HK-2 (cell line): ENCODE measurements around the gene ACOT12.
"Not testable (repeated sequence)": the region's sequence is repeated elsewhere in the genome, so short reads cannot be mapped to it uniquely, and the experiment has no call there.

Experiments
- DNase-seq: peaks from one replicate; pipeline ENCODE4 v3.0.0-alpha.2; 2018; ENCODE audit not compliant: unreplicated experiment

The ACOT12 gene

DNA sequence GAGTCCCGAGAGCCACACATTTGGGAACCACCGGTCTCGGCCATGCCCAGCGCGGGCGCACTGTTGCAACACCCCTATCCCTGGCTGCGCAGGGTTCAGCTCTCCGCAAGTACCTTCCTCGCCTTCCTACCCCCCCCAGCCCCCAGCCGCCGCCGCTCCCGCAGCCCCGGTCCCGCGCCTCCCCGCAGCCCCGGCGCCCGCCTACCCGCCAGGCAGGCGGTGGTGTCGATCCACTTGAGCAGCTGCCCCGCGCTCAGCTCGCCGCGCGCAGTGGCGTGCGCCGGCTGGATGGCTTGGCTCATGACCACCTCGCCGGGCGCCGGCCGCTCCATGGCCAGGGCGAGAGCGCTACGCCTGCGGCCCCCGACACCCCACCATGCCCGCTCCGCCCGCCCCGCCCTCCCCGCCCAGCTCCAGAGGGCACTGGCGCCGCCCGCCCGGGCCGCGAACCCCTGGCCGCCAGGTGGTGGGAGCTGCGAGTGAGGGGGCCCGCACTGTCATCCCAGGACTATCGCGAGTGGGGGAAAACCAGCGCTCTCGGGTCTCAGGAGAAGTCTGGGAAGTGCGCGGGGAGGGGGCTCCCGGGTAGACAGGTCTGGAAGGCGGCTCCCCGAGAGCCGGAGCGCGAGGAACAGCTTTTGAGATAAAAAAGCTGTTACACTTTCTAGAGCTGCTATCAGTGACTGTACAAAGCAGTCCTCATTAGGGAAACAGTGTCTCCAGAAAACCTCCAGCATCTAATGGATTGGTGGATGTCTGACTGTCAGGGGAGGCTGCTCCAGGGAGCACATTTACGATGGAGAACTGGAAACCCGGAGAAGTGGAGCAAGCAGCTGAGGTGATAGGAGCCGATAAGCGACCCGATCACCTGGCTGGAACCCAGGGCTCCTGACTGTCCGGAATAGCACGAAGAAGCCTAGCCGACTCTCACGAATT lies at the start of gene ACOT12:
Gene ACOT12, minus strand, starts transcription at position 352 of the 936 bp plus-strand sequence. Its CDS starts 20 bp downstream, at position 332.
- no peak for DNase-seq

DNA sequence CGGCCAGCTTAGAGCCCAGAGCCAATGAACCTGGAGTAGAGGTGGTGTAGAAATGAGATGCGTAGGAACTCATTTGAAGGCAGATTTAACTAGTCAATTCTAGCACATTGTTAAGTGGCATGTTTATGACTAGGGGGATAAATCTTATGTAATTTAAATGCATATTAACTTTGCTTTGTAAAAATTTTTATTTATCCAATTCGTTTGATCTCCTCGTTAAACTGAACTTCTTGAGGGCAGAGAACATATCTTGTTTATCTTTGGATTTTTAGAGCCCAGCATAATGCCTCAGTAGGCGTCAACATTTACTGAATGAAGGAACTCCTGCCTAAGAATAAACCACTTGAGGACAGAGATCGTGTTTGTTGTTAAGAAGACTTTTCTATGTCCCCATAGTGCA lies 41.1 kb upstream of the ACOT12 start:
- no peak for DNase-seq

DNA sequence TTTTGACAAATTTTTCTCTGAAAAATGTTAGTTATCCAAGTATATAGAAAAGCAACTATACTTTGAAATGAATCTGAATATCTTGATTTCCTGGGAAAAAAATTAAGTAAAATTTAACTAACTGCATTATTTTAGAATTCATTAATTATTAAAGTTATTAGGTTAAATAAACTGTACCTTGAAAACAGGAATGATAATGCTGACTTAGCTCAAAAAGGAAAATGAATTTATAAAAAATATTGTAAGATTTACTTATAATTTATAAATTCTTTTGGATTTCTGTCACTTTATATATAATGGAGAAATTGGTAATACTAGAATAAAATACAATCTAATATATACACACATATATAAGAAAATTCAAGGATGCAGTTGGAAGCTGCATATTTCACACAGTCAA lies 36.1 kb upstream of the ACOT12 start:
- no peak for DNase-seq

DNA sequence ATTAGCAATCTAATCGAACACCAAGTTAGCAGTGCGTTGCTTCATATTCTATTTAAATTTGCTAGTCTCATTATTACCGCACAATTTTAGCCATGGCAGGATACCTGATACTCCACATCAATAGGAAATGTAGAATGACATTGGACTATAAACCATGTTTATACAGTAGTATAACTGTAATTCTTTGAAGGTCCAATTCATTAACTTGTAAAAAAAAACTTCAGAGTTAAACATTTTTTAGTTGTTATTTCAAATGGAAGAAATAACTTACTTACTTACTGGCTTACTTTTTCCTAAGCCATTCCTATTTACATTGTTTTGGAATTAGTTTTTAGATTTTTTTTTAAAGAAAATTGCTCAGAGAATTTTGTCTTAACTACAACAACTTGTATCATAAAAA lies 35.4 kb upstream of the ACOT12 start:
- DNase-seq = no peak

DNA sequence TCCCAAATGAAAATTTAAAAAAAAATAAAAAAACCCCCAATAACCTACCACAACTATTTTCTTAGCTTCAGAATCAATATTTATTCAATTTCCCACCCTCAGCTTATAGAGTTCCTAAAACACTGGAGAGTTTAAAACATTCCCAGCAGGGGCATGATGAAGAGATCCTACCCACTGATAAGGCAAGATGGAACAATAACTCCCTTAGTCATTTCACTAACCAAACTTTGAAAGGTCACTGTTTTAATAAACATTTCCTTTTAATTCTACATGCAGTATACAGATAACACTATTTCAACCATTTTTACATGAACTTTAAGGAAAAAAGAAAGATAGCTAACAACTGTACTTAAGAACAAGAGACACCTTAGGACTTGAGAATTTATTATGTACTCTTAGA lies 34.9 kb upstream of the ACOT12 start:
- no peak for DNase-seq

DNA sequence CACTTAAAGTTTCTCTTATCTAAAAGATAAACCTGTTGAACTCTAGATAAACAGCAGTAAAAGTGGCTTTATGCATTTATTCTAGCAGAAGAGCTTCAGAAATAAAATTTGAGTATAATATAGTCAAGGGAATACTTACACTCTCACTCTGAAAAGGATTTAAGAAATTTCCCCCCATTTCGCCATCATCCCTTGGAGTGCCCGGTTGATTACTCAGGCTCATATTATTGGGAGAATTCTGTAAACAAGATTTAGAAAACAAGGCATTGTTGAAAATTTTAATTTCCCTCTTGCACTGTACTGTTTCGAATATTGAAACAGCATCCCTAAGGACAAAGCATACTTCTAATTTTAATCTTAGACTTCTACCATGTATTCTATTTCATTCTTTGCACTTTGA lies 34.5 kb upstream of the ACOT12 start:
- DNase-seq = no peak

DNA sequence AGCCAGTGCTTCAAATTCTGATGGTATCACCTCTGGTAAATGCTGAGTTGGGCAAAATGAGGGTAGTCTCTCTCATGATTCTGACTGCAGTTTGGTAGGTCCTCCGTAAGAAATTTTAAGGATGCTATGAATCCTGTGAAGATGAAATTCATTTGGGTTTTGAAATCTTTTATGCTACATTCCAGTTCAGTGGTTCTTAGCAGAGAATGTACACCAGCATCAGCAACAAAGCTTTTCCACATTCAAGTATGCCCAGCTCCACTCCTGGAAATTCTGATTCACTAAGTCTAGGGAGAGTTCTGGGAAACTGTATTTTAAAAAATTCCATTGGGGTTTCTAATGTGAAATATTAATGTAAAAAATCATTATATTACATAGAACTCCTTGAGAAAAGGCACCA lies 33.6 kb upstream of the ACOT12 start:
- DNase-seq = no peak

DNA sequence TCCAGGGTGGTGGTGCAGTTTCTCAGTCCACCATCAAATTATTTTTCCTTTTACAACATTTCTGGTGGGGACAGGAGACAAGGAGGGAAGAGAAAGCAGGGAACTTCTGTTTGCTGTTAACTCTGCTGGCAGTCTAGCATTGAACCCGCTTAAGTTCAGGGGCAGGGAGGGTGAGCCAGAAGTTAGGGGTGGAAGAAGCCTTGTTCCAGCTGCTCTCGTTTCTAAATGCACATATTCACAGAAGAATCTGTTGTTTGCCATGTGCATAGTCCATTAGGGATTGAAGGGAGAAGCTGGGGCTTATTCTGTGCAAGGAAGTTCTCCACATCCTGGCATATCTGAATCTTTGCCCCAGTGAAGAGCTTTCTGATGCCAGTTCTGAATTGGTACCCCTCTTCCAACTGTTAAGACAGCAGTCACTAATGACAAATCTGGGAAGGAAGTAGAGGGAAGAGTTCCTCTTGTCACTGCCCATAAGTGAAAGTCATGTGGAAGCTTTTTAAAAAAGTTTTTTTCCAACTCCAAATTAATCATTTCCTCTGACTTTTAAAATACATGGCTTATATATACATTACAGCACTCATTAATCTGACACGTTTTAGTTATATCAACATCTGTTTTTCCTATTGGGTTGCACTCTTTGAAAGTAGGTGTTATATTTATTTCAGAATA lies 32.6 kb upstream of the ACOT12 start:
- DNase-seq = no peak

DNA sequence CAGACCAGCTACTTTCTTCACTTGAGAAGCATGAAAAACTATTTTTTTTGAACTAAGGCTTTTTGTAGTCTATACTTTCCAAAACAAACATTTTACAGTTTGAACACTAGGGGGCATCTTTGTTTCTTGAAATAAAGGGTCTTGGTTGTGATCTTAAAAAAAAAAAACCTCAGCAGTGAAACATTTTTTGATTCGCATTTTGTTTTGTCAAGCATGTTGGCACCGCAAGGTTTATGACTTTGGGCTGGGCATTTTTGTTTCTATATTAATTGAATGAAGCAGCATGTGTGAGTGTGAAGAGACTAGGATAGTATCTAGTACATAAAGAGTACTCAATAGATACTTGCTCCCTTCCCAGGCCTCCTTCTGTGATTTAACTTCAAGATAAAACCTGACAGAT lies 31.6 kb upstream of the ACOT12 start:
- no peak for DNase-seq

DNA sequence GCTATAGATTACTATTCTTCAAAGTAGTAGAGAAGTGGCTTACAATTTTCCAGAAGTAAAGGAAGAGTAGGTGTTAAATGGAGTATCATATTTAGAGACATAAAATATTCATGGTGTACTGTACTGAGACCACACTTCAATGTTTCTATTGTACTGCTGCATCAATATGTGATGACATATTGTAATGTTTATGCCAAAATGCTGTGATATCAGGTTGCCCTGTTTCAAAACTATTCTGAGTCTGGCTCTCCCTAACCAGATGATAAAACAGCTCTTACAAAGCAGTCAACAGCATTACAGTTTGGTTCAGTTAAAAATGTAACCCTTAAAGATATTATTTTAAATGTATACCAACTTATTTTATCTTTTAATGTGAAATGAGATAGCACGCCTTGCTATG lies 30.8 kb upstream of the ACOT12 start:
- no peak for DNase-seq

DNA sequence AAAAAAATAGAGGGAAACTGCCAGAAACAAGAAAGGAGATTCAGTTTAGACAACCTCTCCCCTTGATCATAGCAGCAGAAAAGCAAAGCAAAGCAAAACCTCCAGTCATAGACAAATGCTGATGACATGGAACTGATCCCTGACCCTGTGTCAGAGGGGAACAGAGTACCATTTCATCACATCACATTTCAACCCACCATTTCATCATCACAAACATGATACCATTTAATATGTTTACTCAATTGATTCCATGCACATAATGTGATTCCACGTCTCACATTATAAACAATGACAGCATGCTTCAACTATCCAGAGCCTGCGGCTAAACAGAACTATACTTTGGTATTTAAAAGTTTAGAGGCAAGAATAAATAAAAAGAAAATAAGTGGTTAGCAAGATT lies 28.7 kb upstream of the ACOT12 start:
- no peak for DNase-seq

DNA sequence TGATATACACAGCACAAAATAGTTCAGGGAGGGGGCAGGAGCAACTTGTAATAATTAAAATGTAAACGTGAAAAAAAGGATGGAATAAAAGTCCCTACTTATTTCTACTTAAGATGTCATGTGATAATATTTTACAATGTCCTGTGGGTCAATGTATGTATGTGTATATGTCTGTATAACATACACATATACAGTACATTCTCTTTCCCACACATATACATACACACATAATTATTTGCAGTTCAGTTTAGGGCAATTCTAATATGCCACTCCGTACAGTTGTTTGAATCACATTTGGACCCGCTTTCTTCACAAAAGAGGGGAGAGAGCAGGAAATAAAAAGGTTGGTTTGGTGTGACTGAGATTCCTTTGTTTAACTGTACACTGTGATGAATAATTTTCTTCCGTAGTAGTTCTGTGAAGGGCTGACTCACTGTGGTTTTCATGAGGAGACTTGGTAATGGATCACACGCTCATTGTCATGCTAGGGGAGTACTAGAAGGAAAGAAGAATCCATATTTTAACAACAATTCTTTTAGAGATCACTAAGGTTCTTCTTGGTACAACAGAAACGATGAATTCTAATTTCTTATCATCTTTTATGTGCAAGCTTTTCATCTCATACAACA lies 26.2 kb upstream of the ACOT12 start:
- DNase-seq = no peak

DNA sequence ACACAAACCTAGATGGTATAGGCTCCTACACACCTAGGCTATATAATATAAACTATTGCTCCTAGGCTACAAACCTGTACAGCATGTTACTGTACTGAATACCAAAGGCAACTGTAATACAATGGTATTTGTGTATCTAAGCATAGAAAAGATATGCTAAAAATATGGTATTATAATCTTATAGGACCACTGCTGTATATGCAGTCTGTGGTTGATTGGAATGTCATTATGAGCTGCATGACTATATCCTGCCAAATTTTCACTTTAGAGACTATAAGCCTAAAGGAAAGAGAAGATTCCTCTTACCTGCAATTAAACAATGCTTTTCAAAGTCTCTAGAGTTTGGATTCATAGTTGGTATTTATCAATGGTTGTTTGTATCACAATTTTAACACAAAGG lies 24.7 kb upstream of the ACOT12 start:
- DNase-seq = no peak

DNA sequence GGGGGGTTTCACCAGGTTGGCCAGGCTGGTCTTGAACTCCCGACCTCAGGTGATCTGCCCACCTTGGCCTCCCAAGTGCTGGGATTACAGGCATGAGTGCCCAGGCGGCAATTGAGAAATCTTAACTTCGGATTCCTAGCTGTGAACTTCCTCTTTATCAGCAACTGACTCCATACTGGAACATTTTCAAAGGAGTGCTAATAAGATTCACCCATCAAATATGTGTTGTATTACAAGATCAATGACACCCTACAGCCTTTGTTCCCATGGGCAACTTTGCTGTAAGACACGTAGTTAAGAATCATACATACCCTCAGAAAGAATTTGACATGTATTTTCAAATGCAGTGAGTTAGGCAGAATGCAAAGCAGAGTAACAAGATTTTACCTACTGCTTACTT lies 23.1 kb upstream of the ACOT12 start:
- DNase-seq = no peak

DNA sequence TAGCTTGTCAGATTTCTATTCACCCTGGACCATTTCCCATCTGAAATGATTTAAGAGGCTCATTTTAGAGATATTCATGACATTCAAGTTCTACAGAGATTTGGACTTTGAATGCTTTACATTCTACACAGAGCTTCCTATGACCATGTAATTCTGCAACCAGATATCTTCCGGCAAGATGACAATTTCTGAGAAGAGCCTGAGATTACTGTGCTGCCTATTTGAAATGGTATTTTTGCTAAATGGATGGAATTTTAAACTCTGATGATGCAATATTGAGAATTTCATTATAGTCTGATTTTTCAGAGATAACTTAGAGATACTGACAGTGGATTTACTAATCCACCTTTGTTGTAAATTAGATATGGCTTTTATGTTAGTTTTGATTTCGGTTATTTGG lies 16.0 kb upstream of the ACOT12 start:
- no peak for DNase-seq

DNA sequence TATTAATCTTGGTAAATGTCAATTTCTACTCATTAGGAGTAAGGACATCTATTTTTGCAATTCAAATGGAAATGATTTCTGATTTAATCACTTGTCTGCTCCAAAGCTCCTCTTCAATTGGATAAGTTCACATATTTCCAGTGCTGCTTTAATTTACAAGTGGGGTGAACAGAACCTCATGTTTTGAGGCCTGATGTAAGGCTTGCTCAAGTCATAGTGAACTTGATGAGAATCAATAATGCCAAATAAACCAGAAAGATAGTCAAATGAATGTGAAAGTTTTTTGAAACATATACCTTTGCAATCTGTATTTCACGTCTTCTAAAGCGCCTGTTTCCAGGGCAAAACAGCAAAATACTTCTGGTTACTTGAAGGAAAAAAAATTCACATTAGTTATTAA lies 15.4 kb upstream of the ACOT12 start:
- no peak for DNase-seq

DNA sequence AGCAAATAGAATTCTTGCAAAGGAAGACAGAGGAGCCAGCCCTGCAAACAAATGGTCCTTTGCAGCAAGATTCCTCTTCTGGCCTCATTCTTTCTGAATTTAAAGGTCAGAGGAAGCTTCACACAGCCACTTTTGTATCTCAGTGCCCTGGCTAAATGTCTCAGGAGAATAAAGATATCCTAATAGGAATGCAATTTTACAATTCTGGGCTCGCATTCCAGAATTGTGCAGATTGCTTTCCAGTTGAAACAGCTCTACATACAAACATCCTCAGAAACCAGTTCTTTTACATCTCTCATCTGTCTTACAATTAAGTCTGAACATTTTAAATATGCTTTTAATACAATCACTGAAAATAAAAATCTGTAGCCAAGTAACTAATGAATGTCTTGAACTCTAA lies 14.6 kb upstream of the ACOT12 start:
- no peak for DNase-seq

DNA sequence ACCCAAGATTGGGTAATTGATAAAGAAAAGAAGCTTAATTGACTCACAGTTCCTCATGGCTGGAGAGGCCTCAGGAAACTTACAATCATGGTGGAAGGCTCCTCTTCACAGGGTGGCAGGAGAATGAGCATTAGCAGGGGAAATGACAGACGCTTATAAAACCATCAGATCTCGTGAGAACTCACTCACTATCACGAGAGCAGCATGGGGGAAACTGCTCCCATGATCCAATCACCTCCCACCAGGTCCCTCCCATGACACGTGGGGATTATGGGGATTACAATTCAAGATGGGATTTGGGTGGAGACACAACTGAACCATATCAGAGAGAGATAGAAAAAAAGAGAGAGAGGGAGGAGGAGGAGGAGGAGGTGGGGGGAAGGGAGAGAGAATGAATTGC lies 13.9 kb upstream of the ACOT12 start:
- DNase-seq = not testable (repeated sequence)

DNA sequence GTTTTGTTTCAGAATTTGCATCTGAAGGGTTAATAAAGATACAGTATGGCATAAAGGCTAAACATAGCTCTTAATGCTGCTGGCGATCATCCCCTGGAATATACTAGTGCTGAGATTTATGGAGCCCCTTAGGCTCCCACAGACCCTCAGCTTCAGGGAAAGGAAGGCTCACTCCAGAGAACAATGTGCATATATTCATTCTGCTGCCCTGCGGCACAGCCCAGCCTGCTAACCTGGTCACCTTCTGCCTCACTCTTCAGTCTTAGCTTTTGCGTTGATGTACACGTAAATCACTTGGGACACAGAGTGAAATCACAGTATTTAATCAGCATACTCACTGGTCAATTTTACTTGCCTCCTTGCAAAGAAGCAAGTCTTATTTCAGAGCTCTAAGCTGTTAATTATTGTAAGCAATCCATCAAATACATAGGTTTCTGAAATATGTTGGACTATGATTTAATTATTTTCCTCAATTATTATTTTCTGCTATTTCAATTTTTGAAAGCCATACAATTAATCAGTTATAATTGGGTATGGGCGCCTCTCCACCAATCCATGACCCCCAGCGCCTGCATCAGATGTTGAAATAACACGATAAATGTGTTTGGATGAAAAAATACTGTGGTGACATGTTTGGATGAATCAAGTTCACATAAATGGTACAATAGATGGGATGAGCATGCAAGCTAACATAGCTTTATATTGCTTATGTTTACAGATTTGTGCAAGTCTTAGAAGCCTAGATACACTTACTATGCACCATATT lies 11.4 kb upstream of the ACOT12 start:
- no peak for DNase-seq

DNA sequence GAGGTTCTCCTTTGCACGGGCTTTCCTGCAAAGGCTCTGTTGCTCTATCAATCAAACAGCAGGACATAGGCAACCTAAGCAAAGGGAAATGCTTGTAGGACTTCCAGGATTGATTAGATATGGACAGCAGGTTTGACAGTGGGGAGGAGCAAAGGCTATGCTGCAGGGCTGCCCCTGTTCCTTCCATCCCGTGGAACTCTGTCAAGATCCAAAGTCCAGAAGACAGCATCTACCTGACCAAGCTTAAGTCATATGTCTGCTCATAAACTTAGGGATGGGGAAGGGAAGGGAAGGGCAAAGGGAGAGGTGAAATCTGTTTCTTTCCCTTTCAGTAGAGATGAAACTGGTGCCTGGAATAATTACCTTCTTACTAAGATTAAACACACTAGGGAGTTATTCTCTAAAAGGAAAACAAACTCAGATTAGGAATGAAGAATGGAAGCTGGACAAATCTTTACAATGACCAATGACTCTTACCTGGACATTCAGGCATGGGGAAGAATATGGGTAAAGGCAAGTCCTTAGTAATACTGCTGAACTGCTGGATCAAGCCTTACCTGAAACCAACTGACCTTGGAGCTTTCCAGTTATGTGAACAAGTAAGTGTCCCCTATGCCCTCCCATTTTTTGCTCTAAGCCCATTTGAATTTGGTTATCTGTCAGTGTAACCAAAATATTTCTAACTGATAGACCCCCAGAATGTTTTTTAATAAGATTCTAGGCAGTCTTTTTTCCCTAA lies 8.4 kb upstream of the ACOT12 start:
- DNase-seq = no peak

DNA sequence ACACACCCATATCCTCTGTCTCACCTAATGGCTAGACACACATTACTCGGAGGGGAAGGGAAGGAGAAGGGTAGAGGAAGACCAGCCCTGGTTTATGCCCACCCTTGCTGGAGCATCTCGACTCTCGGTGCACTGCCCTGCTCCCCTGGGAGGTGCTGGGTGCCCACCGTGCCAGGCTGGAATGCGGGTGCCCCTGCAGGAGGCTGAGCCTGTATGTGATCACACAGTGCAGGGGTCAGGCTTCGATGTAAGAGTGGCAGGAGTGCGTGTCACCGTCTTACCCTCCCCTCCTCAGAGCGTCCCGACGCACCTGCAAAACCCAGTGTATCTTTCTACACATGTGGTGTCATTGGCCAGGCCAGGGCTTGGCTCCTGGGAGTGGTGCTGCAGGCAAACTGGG lies 7.3 kb upstream of the ACOT12 start:
- DNase-seq = no peak
